Stimulated activated CD8-positive, alpha-beta memory T cell treated with anti-CD3 and anti-CD28 coated beads, Interleukin-4, amount 100 ng/mL, for 24 hours (primary cell): Measurements from ENCODE around the gene SI.
"Not testable (repeated sequence)": the region's sequence is repeated elsewhere in the genome, so short reads cannot be mapped to it uniquely, and the experiment has no call there.

ENCODE experiments used
- DNase-seq: peaks from one replicate; pipeline ENCODE4 v3.0.0-alpha.2; 2020; ENCODE audit warnings: low read depth

The SI gene

DNA sequence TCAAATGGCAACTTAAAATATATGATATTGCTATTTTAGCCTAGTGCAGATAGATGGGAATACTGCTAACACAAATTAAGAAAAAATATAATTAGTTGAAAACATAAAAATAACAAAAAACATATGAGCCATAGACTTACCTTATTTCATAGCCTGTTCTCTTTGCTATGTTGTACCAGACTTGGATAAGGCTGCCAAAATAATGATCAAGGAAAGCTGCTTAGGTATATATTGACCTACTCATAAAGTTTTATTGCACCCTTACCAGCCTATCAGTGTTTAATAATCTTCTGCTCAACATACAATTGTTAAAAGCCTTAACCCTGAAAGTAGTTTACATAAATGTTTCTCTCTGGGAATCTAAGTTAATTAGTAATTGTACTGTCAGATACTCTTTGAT is at the start of gene SI:
SI (minus strand) TSS at position 204 of the 400 bp plus-strand sequence. CDS start 2,484 bp downstream, outside the sequence.
- DNase-seq, result no peak

DNA sequence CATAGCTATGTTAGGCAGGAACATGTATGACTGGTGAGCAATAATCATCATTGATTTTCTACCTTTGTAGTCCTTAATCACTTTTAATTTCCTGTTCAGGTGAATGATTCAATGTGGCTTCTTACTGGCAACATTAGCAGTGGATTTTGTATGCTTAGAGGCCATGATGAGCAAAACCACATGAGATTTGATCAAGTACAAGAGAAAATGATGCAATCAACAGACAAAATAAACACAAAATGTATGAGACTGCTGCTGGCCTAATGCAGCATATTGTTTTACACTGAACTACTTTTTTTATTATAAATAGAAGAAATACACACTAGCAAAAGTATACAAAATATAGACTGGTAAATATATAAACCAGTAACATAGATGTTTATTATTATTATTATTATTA is 47.5 kb upstream of the SI start:
- DNase-seq, result no peak

DNA sequence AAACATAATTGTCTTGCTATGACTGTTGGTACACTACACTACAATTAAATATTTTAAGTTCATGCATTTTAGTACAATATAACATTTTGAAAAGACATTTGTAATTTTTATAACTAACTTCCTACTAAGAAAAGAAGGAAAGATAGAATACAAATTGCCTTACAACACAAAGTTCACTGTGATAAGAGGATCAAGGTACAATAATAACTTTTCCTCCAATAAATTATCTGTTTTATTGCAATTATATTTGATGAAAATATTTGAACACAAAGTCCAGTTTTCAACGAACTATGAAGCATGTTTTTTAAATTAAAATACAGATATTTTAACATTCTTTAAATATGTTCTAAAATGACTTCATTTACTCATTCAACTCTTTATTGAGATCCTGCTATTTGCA is 33.1 kb upstream of the SI start:
- DNase-seq, result no peak

DNA sequence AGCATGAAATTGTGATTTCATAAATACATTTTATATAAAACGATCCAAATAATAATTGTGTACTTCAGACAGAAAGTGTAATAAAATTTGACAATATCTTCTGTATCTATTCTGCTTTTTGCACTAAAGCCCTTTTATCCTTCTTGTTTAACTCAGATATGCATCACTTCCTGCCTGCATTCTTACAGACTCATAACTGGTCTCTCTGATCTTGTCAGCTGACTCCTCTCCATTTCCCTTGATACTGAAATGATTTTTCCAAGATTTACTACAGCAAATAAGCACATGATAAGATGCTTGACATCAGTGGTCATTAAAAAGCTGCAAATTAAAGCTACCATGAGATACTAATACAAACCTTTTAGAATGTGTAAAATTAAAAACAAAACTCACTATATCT is 25.3 kb upstream of the SI start:
- no peak for DNase-seq

DNA sequence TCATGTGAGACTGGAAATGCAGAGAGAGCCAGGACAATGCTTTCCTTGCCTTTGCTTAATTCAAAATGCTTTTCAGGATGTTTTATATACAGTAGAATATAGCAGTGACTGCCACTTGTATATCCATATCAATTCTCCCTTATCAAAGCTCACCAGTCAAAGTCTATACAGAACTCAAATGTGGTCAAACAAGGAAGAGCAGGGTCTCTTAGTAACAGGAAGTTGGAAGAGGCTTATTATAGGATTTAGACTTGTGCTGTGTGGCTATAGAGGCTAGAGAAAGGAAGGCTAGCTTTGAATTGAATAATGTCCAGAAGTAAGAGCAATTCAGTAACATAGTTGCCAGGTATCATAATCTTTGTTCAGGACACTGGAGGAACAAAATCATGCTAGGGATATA is 4.4 kb upstream of the SI start:
- DNase-seq, result no peak

DNA sequence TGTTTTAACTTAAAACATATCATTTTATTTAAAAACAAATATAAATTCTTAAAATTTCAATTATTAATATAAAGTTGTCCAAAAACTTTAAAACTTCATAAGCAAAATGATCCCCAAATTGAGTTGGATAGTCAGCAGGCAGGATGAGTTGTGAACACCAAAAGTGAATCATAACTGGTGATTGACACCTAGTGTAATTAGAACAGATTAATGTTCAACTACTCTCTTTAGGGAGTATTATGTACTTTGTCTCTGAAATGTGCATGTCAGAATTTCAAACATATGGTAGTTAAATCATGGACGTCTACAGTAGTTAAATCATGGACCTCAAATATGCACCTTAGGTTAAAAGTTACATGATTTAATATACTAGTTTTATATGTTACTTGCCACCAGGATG is 2.9 kb upstream of the SI start:
- no peak for DNase-seq

DNA sequence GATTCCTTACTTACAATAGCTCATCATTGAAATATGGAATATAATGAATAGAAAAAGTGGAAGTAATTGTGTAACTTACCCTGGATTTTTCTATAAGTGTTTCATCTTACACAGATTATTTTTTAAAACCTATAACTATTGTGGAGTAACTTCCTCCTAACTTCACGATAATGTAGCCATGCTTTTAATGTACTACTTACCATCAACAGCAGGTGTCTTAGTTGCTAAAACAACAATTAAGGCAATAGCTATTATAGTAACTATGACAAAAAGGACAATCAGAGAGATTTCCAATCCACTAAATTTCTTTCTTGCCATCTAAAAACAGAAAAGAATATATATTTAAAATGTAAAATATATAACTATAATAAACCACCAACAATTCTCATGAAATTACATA is 2.6 kb downstream of the SI start:
- DNase-seq, result no peak

DNA sequence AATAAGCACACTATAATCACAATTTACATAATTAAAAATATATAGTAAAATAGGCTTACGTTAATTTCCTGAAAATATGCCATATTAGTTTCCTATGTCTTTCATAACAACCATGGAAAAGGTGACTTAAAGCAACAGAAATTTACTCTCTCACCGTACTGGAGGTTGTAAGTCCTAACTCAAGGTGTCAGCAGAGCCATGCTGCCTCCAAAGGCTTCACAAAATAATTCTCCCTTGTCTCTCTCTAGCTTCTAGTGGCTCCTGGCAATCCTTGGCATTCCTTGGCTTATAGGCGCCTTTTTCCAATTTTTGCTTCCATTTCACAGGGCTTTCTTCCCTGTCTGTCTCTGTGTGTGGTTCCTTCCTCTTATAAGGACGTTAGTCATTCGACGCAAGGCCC is 7.6 kb downstream of the SI start:
- DNase-seq, result no peak

DNA sequence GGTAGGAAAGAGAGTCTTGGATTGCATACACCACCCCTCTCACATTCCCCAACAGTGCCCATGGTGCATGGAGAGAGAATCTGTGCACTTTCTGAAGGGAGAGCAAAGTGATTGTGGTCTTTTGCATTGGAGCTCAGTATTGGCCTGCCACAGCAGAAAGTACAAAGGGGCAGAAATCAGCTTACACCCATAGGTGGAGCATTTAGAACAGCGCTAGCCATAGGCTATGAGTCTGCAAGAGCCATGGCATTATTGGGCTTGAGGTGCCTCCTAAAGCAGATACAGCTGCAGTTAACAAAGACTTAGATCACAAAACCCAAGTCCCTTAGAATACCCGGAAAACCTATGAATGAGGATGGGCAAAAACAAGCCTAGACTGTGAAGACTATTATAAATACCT is 21.8 kb downstream of the SI start:
- DNase-seq, result no peak

DNA sequence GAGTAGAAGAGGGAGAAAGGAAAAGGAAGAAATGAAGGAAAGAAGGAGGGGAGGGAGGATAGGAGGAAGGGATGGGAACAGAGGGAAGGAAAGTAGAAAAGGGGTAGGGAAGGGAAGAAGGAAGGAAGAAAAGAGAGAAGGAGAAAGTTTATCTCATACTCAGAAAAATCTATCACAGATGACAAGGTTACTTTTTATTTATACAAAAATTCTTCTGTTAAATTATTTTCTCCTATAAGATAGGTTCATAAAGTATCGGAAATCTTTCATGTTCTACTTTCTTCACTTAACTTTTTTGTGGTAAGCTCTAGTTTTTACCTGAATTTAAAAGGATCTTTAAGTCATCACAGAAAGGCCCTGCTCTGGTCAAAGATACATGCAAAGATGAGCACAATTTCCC is 38.1 kb downstream of the SI start:
- no peak for DNase-seq

DNA sequence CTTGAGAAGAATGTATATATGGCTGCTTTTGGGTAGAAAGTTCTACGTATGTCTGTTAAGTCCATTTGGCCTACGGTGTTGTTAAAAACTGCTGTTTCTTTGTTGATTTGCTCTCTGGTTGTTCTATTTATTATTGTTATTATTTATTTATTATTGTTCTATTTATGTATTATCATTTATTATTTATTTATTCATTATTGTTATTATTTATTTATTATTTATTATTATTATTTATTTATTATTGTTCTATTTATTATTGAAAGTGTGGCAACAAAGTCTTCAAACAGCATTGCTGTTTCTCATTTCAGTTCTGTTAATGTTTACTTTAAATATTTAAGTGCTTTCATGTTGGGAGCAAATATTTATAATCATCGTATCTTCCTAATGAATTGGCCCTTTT is 66.7 kb downstream of the SI start:
- DNase-seq, result no peak

DNA sequence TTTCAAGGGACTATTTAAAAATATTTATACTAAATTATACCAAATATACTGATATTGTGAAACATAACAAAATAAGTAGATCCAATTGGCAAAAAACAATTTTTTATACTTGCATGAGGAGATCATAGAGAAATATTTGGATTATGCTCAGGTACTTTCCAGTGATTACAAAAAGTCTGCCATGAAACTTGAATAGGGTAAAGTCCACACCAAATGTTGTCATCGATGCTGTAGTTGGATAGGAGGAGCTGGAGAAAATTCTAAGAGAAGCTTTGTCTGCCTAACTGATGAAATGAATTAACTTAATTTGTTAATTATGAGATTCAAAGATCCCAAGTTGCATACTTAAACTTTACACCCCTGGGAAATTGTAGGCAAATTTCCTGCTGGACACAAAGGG is 93.3 kb downstream of the SI start:
- DNase-seq, result no peak

DNA sequence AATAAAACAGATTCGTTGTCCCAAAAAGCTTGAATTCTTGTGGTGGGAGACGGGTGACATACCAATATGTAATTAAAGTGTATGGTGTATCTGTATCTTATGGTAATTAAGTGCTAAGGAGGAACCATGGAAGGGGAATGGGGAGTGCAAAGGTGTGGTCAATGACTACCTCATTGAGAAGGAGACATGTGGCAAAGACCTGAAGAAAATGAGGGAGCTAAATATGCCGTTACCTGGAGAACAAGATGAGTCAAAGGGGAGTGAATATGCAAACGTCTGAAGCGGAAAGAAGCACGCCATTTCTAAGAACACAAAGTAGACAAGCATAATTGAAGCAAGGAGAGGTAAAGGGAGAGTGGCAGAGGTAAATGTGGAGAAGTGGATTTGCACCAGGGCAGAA is 115.7 kb downstream of the SI start:
- DNase-seq, result no peak

DNA sequence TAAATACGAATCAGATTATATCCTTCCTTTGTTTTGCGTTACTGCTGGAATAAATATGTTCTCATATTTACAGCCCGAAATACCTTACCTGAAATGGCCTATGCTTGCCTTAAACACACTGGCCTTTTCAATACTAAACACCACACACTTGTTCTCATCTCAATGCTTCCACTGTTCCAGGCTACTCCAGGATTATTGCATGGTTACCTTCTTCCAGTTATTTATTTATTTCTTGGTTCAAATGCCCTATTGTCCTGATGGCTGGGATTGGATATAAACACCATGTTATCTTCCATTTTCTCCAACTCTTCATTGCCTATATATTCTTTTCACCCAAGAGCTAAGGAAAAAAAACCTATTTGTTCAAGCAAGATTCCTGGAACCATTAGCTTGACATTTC is 125.3 kb downstream of the SI start:
- DNase-seq, result no peak

DNA sequence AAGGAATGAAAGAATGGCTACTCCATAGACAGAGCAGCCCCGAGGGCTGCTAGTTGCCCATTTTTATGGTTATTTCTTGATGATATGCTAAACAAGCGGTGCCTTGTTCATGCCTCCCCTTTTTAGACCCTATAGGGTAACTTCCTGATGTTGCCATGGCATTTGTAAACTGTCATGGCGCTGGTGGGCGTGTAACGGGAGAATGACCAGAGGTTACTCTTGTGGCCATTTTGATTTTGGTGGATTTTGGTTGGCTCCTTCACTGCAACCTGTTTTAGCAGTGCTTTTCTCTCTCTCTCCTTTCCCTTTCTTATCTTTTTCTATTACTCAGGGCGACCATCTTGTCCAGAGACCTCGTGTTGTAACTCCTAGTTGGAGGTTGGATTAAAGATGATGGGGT is 126.9 kb downstream of the SI start:
- DNase-seq, result not testable (repeated sequence)

DNA sequence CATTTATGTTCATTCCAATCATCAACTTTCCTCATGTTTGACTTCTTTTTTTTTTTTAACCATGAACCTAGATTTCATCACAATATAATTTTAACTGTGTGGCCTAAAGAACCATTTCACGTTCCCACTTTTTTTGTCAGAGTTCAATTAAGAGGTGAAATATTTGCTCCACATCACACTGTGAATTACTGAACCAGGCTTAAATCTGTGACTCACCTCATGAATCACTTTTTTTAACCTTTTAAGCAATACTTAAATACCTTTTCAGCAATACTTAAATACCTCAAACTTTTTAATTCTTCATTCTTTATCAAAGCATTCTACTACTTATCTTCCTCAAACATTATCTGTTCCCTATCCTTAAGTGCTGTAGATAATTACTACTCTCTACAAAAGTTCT is 137.6 kb downstream of the SI start:
- DNase-seq, result no peak

DNA sequence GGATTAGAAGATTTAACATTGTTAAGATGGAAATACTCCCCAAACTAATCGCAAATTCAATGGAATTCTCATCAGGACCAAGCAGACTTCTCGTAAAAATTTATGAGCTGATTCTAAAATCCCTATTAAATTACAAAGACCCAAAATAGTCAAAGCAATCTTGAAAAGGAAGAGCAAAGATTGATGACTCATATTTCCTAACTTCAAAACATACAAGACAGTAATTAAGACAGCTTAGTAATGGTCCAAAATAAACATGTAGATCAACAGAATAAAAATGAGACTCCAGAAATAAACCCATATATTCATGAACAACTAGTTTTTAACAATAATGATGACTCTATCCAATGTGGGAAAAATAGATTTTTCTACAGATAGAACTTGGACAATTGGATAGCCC is 148.7 kb downstream of the SI start:
- no peak for DNase-seq
